ENCODE measurements around the gene SLC37A1. TPM values are rescaled to one million over a fixed set of nuclear protein-coding genes. Genes with fewer than 3 reads are reported as not detected.

SLC37A1 gene
- total and polyA plus RNA-seq, 5 donors from 2014 or later: 2.8 to 18.8 (median 3.6) TPM

- no peak overlapping the region for H3K4me3 ChIP-seq (ENCODE audit: low read depth, low read length)
- DNase-seq (no peak), ATAC-seq (ENCODE audit: low read depth in 2 of 2) (no peak)
- no peaks in the 10 kb centered on the region for H3K4me1 ChIP-seq (ENCODE audit: control insufficient read depth, insufficient read depth, low read length, poor library complexity, severe bottlenecking)
- H3K27ac ChIP-seq (ENCODE audit: insufficient read depth, low read length, poor library complexity, severe bottlenecking): no peak overlapping the region
- Mint-ChIP-seq H3K4me1 (peaks cover 0 to 11% (median 1%) of the 10 kb centered on the region in 4 donors), H3K9me3 (no peaks in the 10 kb centered on the region), H3K27ac (peak overlapping the region in 1 of 3 donors; percentile 66), H3K27me3 (no peaks in the 10 kb centered on the region), H3K4me3 (no peak overlapping the region), H3K36me3 (peaks cover 30% of the 10 kb centered on the region)
- no peaks in the 10 kb centered on the region for H3K27me3 ChIP-seq (ENCODE audit: control insufficient read depth, insufficient read depth, low read length)
- H3K9me3 ChIP-seq (ENCODE audit: control insufficient read depth in 2 of 2, low read length in 2 of 2): no peaks in the 10 kb centered on the region
- H3K36me3 ChIP-seq (ENCODE audit: control insufficient read depth, insufficient read depth, low read length): peaks cover 24% of the 10 kb centered on the region
These were observed 25.0 kb downstream of the SLC37A1 start for GRCh38 chr21:42538479-42539275.

GRCh38 chr21:42539342-42539741, 25.7 kb downstream of the SLC37A1 start:
- H3K27me3 ChIP-seq (ENCODE audit: control insufficient read depth, insufficient read depth, low read length): no peaks in the 10 kb centered on the region
- H3K4me1 Mint-ChIP-seq: peaks cover 0 to 6% (median 2%) of the 10 kb centered on the region in 4 donors
- ATAC-seq (ENCODE audit: low read depth in 2 of 2) (no peak), DNase-seq (no peak)
- H3K36me3 Mint-ChIP-seq: peaks cover 32% of the 10 kb centered on the region
- no peaks in the 10 kb centered on the region for H3K9me3 Mint-ChIP-seq
- no peak overlapping the region for H3K27ac ChIP-seq (ENCODE audit: insufficient read depth, low read length, poor library complexity, severe bottlenecking)
- no peak overlapping the region for H3K4me3 Mint-ChIP-seq
- no peak overlapping the region for H3K4me3 ChIP-seq (ENCODE audit: low read depth, low read length)
- peaks cover 24% of the 10 kb centered on the region for H3K36me3 ChIP-seq (ENCODE audit: control insufficient read depth, insufficient read depth, low read length)
- H3K27me3 Mint-ChIP-seq: no peaks in the 10 kb centered on the region
- H3K27ac Mint-ChIP-seq: no peak overlapping the region
- H3K9me3 ChIP-seq (ENCODE audit: control insufficient read depth in 2 of 2, low read length in 2 of 2): no peaks in the 10 kb centered on the region
- no peaks in the 10 kb centered on the region for H3K4me1 ChIP-seq (ENCODE audit: control insufficient read depth, insufficient read depth, low read length, poor library complexity, severe bottlenecking)

- H3K36me3 Mint-ChIP-seq: peaks cover 32% of the 10 kb centered on the region
- Histone ChIP-seq H3K36me3 (ENCODE audit: control insufficient read depth, insufficient read depth, low read length) (peaks cover 19% of the 10 kb centered on the region), H3K27me3 (ENCODE audit: control insufficient read depth, insufficient read depth, low read length) (no peaks in the 10 kb centered on the region), H3K4me1 (ENCODE audit: control insufficient read depth, insufficient read depth, low read length, poor library complexity, severe bottlenecking) (no peaks in the 10 kb centered on the region), H3K4me3 (ENCODE audit: low read depth, low read length) (no peak overlapping the region), H3K27ac (ENCODE audit: insufficient read depth, low read length, poor library complexity, severe bottlenecking) (no peak overlapping the region), H3K9me3 (ENCODE audit: control insufficient read depth in 2 of 2, low read length in 2 of 2) (no peaks in the 10 kb centered on the region)
- peaks cover 0 to 4% (median 2%) of the 10 kb centered on the region in 4 donors for H3K4me1 Mint-ChIP-seq
- H3K9me3 Mint-ChIP-seq: no peaks in the 10 kb centered on the region
- DNase-seq (no peak), ATAC-seq (ENCODE audit: low read depth in 2 of 2) (no peak)
- H3K27me3 Mint-ChIP-seq: no peaks in the 10 kb centered on the region
- H3K27ac Mint-ChIP-seq: no peak overlapping the region
- no peak overlapping the region for H3K4me3 Mint-ChIP-seq
These were observed 26.3 kb downstream of the SLC37A1 start for GRCh38 chr21:42539931-42540343.

GRCh38 chr21:42540396-42540795, 26.7 kb downstream of the SLC37A1 start:
- ATAC-seq (ENCODE audit: low read depth in 2 of 2): no peak
- Mint-ChIP-seq H3K4me3 (no peak overlapping the region), H3K27ac (no peak overlapping the region)

GRCh38 chr21:42541174-42541573, 27.5 kb downstream of the SLC37A1 start:
- Mint-ChIP-seq H3K4me1 (peaks cover 0 to 4% (median 1%) of the 10 kb centered on the region in 4 donors), H3K27ac (peak overlapping the region in 1 of 3 donors; percentile 17), H3K36me3 (peaks cover 37% of the 10 kb centered on the region), H3K27me3 (no peaks in the 10 kb centered on the region), H3K9me3 (no peaks in the 10 kb centered on the region), H3K4me3 (no peak overlapping the region)
- Histone ChIP-seq H3K4me1 (ENCODE audit: control insufficient read depth, insufficient read depth, low read length, poor library complexity, severe bottlenecking) (no peaks in the 10 kb centered on the region), H3K27me3 (ENCODE audit: control insufficient read depth, insufficient read depth, low read length) (no peaks in the 10 kb centered on the region), H3K4me3 (ENCODE audit: low read depth, low read length) (no peak overlapping the region), H3K9me3 (ENCODE audit: control insufficient read depth in 2 of 2, low read length in 2 of 2) (no peaks in the 10 kb centered on the region), H3K27ac (ENCODE audit: insufficient read depth, low read length, poor library complexity, severe bottlenecking) (no peak overlapping the region), H3K36me3 (ENCODE audit: control insufficient read depth, insufficient read depth, low read length) (peaks cover 20% of the 10 kb centered on the region)
- DNase-seq: no peak
- ATAC-seq (ENCODE audit: low read depth in 2 of 2): no peak

More at GRCh38 chr21:42540396-42540795, 26.7 kb downstream of the SLC37A1 start:
- H3K27ac ChIP-seq (ENCODE audit: insufficient read depth, low read length, poor library complexity, severe bottlenecking): no peak overlapping the region
- H3K9me3 ChIP-seq (ENCODE audit: control insufficient read depth in 2 of 2, low read length in 2 of 2): no peaks in the 10 kb centered on the region
- DNase-seq: no peak
- peaks cover 36% of the 10 kb centered on the region for H3K36me3 Mint-ChIP-seq
- no peaks in the 10 kb centered on the region for H3K4me1 ChIP-seq (ENCODE audit: control insufficient read depth, insufficient read depth, low read length, poor library complexity, severe bottlenecking)
- H3K27me3 Mint-ChIP-seq: no peaks in the 10 kb centered on the region
- peaks cover 0 to 4% (median 1%) of the 10 kb centered on the region in 4 donors for H3K4me1 Mint-ChIP-seq
- no peaks in the 10 kb centered on the region for H3K9me3 Mint-ChIP-seq
- H3K36me3 ChIP-seq (ENCODE audit: control insufficient read depth, insufficient read depth, low read length): peaks cover 21% of the 10 kb centered on the region
- no peaks in the 10 kb centered on the region for H3K27me3 ChIP-seq (ENCODE audit: control insufficient read depth, insufficient read depth, low read length)
- H3K4me3 ChIP-seq (ENCODE audit: low read depth, low read length): no peak overlapping the region

GRCh38 chr21:42541618-42542017, 28.0 kb downstream of the SLC37A1 start:
- H3K9me3 Mint-ChIP-seq: no peaks in the 10 kb centered on the region
- Histone ChIP-seq H3K4me3 (ENCODE audit: low read depth, low read length) (no peak overlapping the region), H3K27ac (ENCODE audit: insufficient read depth, low read length, poor library complexity, severe bottlenecking) (no peak overlapping the region), H3K36me3 (ENCODE audit: control insufficient read depth, insufficient read depth, low read length) (peaks cover 24% of the 10 kb centered on the region), H3K4me1 (ENCODE audit: control insufficient read depth, insufficient read depth, low read length, poor library complexity, severe bottlenecking) (no peaks in the 10 kb centered on the region), H3K9me3 (ENCODE audit: control insufficient read depth in 2 of 2, low read length in 2 of 2) (no peaks in the 10 kb centered on the region), H3K27me3 (ENCODE audit: control insufficient read depth, insufficient read depth, low read length) (no peaks in the 10 kb centered on the region)
- DNase-seq (no peak), ATAC-seq (ENCODE audit: low read depth in 2 of 2) (no peak)
- H3K4me3 Mint-ChIP-seq: no peak overlapping the region
- H3K36me3 Mint-ChIP-seq: peaks cover 36% of the 10 kb centered on the region
- peak overlapping the region in 1 of 3 donors; percentile 17 for H3K27ac Mint-ChIP-seq
- H3K27me3 Mint-ChIP-seq: no peaks in the 10 kb centered on the region
- H3K4me1 Mint-ChIP-seq: peaks cover 0 to 4% (median 1%) of the 10 kb centered on the region in 4 donors

- Mint-ChIP-seq H3K9me3 (no peaks in the 10 kb centered on the region), H3K27me3 (no peaks in the 10 kb centered on the region), H3K36me3 (peaks cover 36% of the 10 kb centered on the region), H3K27ac (no peak overlapping the region), H3K4me1 (peaks cover 0 to 4% (median 1%) of the 10 kb centered on the region in 4 donors), H3K4me3 (no peak overlapping the region)
- Histone ChIP-seq H3K9me3 (ENCODE audit: control insufficient read depth in 2 of 2, low read length in 2 of 2) (no peaks in the 10 kb centered on the region), H3K4me3 (ENCODE audit: low read depth, low read length) (no peak overlapping the region), H3K27ac (ENCODE audit: insufficient read depth, low read length, poor library complexity, severe bottlenecking) (no peak overlapping the region), H3K4me1 (ENCODE audit: control insufficient read depth, insufficient read depth, low read length, poor library complexity, severe bottlenecking) (no peaks in the 10 kb centered on the region), H3K27me3 (ENCODE audit: control insufficient read depth, insufficient read depth, low read length) (no peaks in the 10 kb centered on the region), H3K36me3 (ENCODE audit: control insufficient read depth, insufficient read depth, low read length) (peaks cover 25% of the 10 kb centered on the region)
- ATAC-seq (ENCODE audit: low read depth in 2 of 2) (no peak), DNase-seq (no peak)
These were observed 28.5 kb downstream of the SLC37A1 start for GRCh38 chr21:42542196-42542595.

- peaks cover 25% of the 10 kb centered on the region for H3K36me3 ChIP-seq (ENCODE audit: control insufficient read depth, insufficient read depth, low read length)
- H3K9me3 ChIP-seq (ENCODE audit: control insufficient read depth in 2 of 2, low read length in 2 of 2): no peaks in the 10 kb centered on the region
- DNase-seq (no peak), ATAC-seq (ENCODE audit: low read depth in 2 of 2) (no peak)
- H3K27me3 ChIP-seq (ENCODE audit: control insufficient read depth, insufficient read depth, low read length): no peaks in the 10 kb centered on the region
- Mint-ChIP-seq H3K9me3 (no peaks in the 10 kb centered on the region), H3K4me3 (no peak overlapping the region), H3K36me3 (peaks cover 36% of the 10 kb centered on the region), H3K27me3 (no peaks in the 10 kb centered on the region), H3K27ac (no peak overlapping the region), H3K4me1 (peaks cover 0 to 4% (median 1%) of the 10 kb centered on the region in 4 donors)
- no peak overlapping the region for H3K27ac ChIP-seq (ENCODE audit: insufficient read depth, low read length, poor library complexity, severe bottlenecking)
- H3K4me1 ChIP-seq (ENCODE audit: control insufficient read depth, insufficient read depth, low read length, poor library complexity, severe bottlenecking): no peaks in the 10 kb centered on the region
- no peak overlapping the region for H3K4me3 ChIP-seq (ENCODE audit: low read depth, low read length)
These were observed 28.9 kb downstream of the SLC37A1 start for GRCh38 chr21:42542596-42542995.
